ENCODE data around the gene CP. TPM values are rescaled to one million over a fixed set of nuclear protein-coding genes. Genes with fewer than 3 reads are reported as not detected.

CP gene
- total RNA-seq, 1 experiment from 2014 or later = 0.52 TPM

- RAD21 ChIA-PET (ENCODE audit: low non-redundant PET in 1 of 2, low total read pairs in 2 of 2, uncharacterized antibody in 2 of 2, unreplicated experiment in 2 of 2) = no interaction called here
- no peaks in the 10 kb centered on the region for H3K4me1 ChIP-seq (ENCODE audit: control insufficient read depth in 1 of 2, insufficient read depth in 2 of 2, low read length in 2 of 2)
- H3K27ac ChIP-seq (ENCODE audit: low read depth, low read length) = no peak overlapping the region
- H3K9ac ChIP-seq (ENCODE audit: low read length) = no peak overlapping the region
- H3K27me3 ChIP-seq (ENCODE audit: insufficient read depth, low read length) = no peaks in the 10 kb centered on the region
- POLR2A ChIA-PET = no interaction called here
- H3K79me2 ChIP-seq (ENCODE audit: insufficient read depth, low read length) = no peaks in the 10 kb centered on the region
- no peaks in the 10 kb centered on the region for H4K20me1 ChIP-seq (ENCODE audit: insufficient read depth)
- intact Hi-C loops (cut with micrococcal nuclease) = no loop called here
- no peaks in the 10 kb centered on the region for H3K36me3 ChIP-seq (ENCODE audit: control insufficient read depth in 1 of 2, insufficient read depth in 2 of 2, low read length in 2 of 2)
- CTCF ChIA-PET = no interaction called here
- H3K4me3 ChIP-seq (replicated peaks in 1 of 2; ENCODE audit: low read depth in 1 of 2, low read length in 2 of 2) = no peak overlapping the region
- DNase-seq (ENCODE audit: low read depth, low spot score) (no peak), ATAC-seq (no peak)
- no peaks in the 10 kb centered on the region for H3K9me2 ChIP-seq (ENCODE audit: insufficient read depth)
- BruUV-seq (replicated peaks) = no TSS peak
- no peaks in the 10 kb centered on the region for H3K9me3 ChIP-seq (ENCODE audit: control insufficient read depth in 1 of 2, insufficient read depth in 1 of 2, low read depth in 1 of 2, low read length in 2 of 2)
- no peak overlapping the region for H3K4me2 ChIP-seq (ENCODE audit: low read length)
- no peak overlapping the region for H2AFZ ChIP-seq (ENCODE audit: low read depth, low read length, poor library complexity, severe bottlenecking)
- no peak for TF ChIP-seq FOSL1 (IDR thresholded peaks at IDR 0.05; ENCODE audit: low read depth)
Observed at GRCh38 chr3:149231871-149232270, 10.2 kb upstream of the CP start.

GRCh38 chr3:149227591-149228268 is 6.1 kb upstream of the CP start:
- no TSS peak for BruUV-seq (replicated peaks)
- ChIA-PET POLR2A (no interaction called here), CTCF (no interaction called here), RAD21 (ENCODE audit: low non-redundant PET in 1 of 2, low total read pairs in 2 of 2, uncharacterized antibody in 2 of 2, unreplicated experiment in 2 of 2) (no interaction called here)
- H3K36me3 ChIP-seq (ENCODE audit: control insufficient read depth in 1 of 2, insufficient read depth in 2 of 2, low read length in 2 of 2) = no peaks in the 10 kb centered on the region
- H3K9me2 ChIP-seq (ENCODE audit: insufficient read depth) = no peaks in the 10 kb centered on the region
- no peak overlapping the region for H3K4me3 ChIP-seq (replicated peaks in 1 of 2; ENCODE audit: low read depth in 1 of 2, low read length in 2 of 2)
- no peak overlapping the region for H3K9ac ChIP-seq (ENCODE audit: low read length)
- H2AFZ ChIP-seq (ENCODE audit: low read depth, low read length, poor library complexity, severe bottlenecking) = no peak overlapping the region
- no peaks in the 10 kb centered on the region; a peak in 1 of 4 replicates for H3K4me1 ChIP-seq (ENCODE audit: control insufficient read depth in 1 of 2, insufficient read depth in 2 of 2, low read length in 2 of 2)
- H3K9me3 ChIP-seq (ENCODE audit: control insufficient read depth in 1 of 2, insufficient read depth in 1 of 2, low read depth in 1 of 2, low read length in 2 of 2) = no peaks in the 10 kb centered on the region
- no peak for TF ChIP-seq CBX3 (IDR thresholded peaks at IDR 0.05; ENCODE audit: low read depth)
- TF ChIP-seq ZNF274 (IDR thresholded peaks at IDR 0.05; ENCODE audit: low read depth, low read length) = no peak
- no peak for TF ChIP-seq TCF7L2 (IDR thresholded peaks at IDR 0.05; ENCODE audit: borderline replicate concordance, extremely low read depth, insufficient read depth, insufficient read length)
- no peak for TF ChIP-seq ZBTB33 (IDR thresholded peaks at IDR 0.05; ENCODE audit: extremely low read depth, insufficient replicate concordance, low read length)
- TF ChIP-seq ELF1 (IDR thresholded peaks at IDR 0.05; ENCODE audit: borderline replicate concordance, low read depth) = no peak
- no peak for TF ChIP-seq MAX (IDR thresholded peaks at IDR 0.05)
- TF ChIP-seq FOSL1 (IDR thresholded peaks at IDR 0.05; ENCODE audit: low read depth) = no peak
- TF ChIP-seq SRF (IDR thresholded peaks at IDR 0.05; ENCODE audit: low read depth) = no peak
- no peak for TF ChIP-seq YY1 (IDR thresholded peaks at IDR 0.05; ENCODE audit: extremely low read depth, insufficient replicate concordance, low read depth, low read length)
- TF ChIP-seq CEBPB (IDR thresholded peaks at IDR 0.05; ENCODE audit: low read depth) = no peak
- TF ChIP-seq ATF3 (IDR thresholded peaks at IDR 0.05) = no peak
- TF ChIP-seq SP1 (IDR thresholded peaks at IDR 0.05; ENCODE audit: low read depth) = no peak
- H3K27ac ChIP-seq (ENCODE audit: low read depth, low read length) = no peak overlapping the region
- intact Hi-C loops (cut with micrococcal nuclease) = no loop called here
- no peaks in the 10 kb centered on the region for H4K20me1 ChIP-seq (ENCODE audit: insufficient read depth)
- H3K27me3 ChIP-seq (ENCODE audit: insufficient read depth, low read length) = no peaks in the 10 kb centered on the region
- no peak for ATAC-seq
- no peak overlapping the region for H3K4me2 ChIP-seq (ENCODE audit: low read length)
- DNase-seq (ENCODE audit: low read depth, low spot score) = no peak
- H3K79me2 ChIP-seq (ENCODE audit: insufficient read depth, low read length) = no peaks in the 10 kb centered on the region
